Stimulated activated CD4-positive, alpha-beta T cell treated with anti-CD3 and anti-CD28 coated beads, TNF-alpha, amount 100 ng/mL, for 48 hours (primary cell): ENCODE data around the gene PAQR8.

ENCODE experiments used
- DNase-seq, 3 donors: peaks; one replicate each; pipeline ENCODE4 v3.0.0-alpha.2; 2020; ENCODE audit warnings: low read depth in 3 of 3

PAQR8 gene

GRCh38 chr6:52361945-52362442 is at the start of gene PAQR8:
PAQR8 (plus strand) TSS chr6:52362151; CDS start chr6:52403214, 41,063 bp downstream.
- DNase-seq: peak; percentile 55 to 79 (median 61)

GRCh38 chr6:52312461-52312860 is 49.5 kb upstream of the PAQR8 start:
- no peak for DNase-seq

GRCh38 chr6:52314752-52315151 is 47.2 kb upstream of the PAQR8 start:
- no peak for DNase-seq

GRCh38 chr6:52317211-52317610 is 44.7 kb upstream of the PAQR8 start:
- no peak for DNase-seq

GRCh38 chr6:52317841-52318581 is 43.9 kb upstream of the PAQR8 start:
- DNase-seq: no peak

- no peak for DNase-seq
These were observed 37.8 kb upstream of the PAQR8 start for GRCh38 chr6:52324189-52324588.

- DNase-seq: no peak
These were observed 36.1 kb upstream of the PAQR8 start for GRCh38 chr6:52325695-52326471.

- no peak for DNase-seq
These were observed 35.2 kb upstream of the PAQR8 start for GRCh38 chr6:52326540-52327364.

- no peak for DNase-seq
These were observed 33.7 kb upstream of the PAQR8 start for GRCh38 chr6:52328303-52328662.

GRCh38 chr6:52328729-52329128 is 33.2 kb upstream of the PAQR8 start:
- no peak for DNase-seq

GRCh38 chr6:52330470-52330869 is 31.5 kb upstream of the PAQR8 start:
- no peak for DNase-seq

- no peak for DNase-seq
These were observed 30.0 kb upstream of the PAQR8 start for GRCh38 chr6:52331793-52332457.

GRCh38 chr6:52333840-52334200 is 28.1 kb upstream of the PAQR8 start:
- DNase-seq: no peak

GRCh38 chr6:52335576-52335975 is 26.4 kb upstream of the PAQR8 start:
- DNase-seq: no peak

GRCh38 chr6:52336919-52337561 is 24.9 kb upstream of the PAQR8 start:
- DNase-seq: no peak

- no peak for DNase-seq
These were observed 24.2 kb upstream of the PAQR8 start for GRCh38 chr6:52337633-52338290.

GRCh38 chr6:52340603-52340880 is 21.4 kb upstream of the PAQR8 start:
- DNase-seq: no peak

- DNase-seq: no peak
These were observed 20.2 kb upstream of the PAQR8 start for GRCh38 chr6:52341561-52342260.

- DNase-seq: no peak
These were observed 16.6 kb upstream of the PAQR8 start for GRCh38 chr6:52345311-52345710.

GRCh38 chr6:52346503-52346902 is 15.4 kb upstream of the PAQR8 start:
- DNase-seq: no peak
